Kidney (tissue), 14 donors: Measurements from ENCODE around the gene COA5. TPM values are rescaled to one million over a fixed set of nuclear protein-coding genes. Genes with fewer than 3 reads are reported as not detected.

Source experiments
- DNase-seq, 5 donors: peaks; one replicate each; pipeline ENCODE4 v3.0.0-alpha.2; 2013 to 2020
- FAIRE-seq: peaks from 2 replicates; lab custom pipeline; 2012; peaks lifted over from hg19 to GRCh38; lab: Jason Lieb, UNC
- H3K27ac ChIP-seq, 2 donors: one replicate each; pipeline ENCODE4 v1.7.0; 2013; ENCODE audit warnings: low read depth in 2 of 2, low read length in 2 of 2, inconsistent platforms in 1 of 2
- H3K27me3 ChIP-seq: one replicate; pipeline ENCODE4 v1.7.1; 2013; ENCODE audit warnings: low read length, inconsistent platforms; ENCODE audit not compliant: control insufficient read depth, insufficient read depth
- H3K36me3 ChIP-seq, 3 donors: one replicate each; pipeline versions ENCODE4 v1.7.0 to v1.7.1; 2013; ENCODE audit warnings: low read length in 3 of 3, control low read depth in 1 of 3, inconsistent platforms in 1 of 3; ENCODE audit not compliant: insufficient read depth in 3 of 3, control insufficient read depth in 2 of 3
- H3K4me1 ChIP-seq, 3 donors: one replicate each; pipeline versions ENCODE4 v1.7.0 to v1.7.1; 2013; ENCODE audit warnings: low read length in 3 of 3, inconsistent platforms in 1 of 3, low read depth in 1 of 3; ENCODE audit not compliant: control insufficient read depth in 2 of 3, insufficient read depth in 2 of 3
- H3K4me3 ChIP-seq, 3 donors: one replicate each; pipeline versions ENCODE4 v1.7.0 to v1.8.1; 2013; ENCODE audit warnings: low read length in 3 of 3, control low read depth in 1 of 3, inconsistent platforms in 1 of 3
- H3K9ac ChIP-seq, 3 donors: one replicate each; pipeline versions ENCODE4 v1.7.0 to v1.7.1; 2013; ENCODE audit warnings: low read length in 3 of 3, control low read depth in 1 of 3, inconsistent platforms in 1 of 3
- H3K9me3 ChIP-seq, 3 donors: one replicate each; pipeline versions ENCODE4 v1.7.0 to v1.7.1; 2013; ENCODE audit warnings: low read length in 3 of 3, control low read depth in 1 of 3, inconsistent platforms in 1 of 3; ENCODE audit not compliant: control insufficient read depth in 2 of 3, insufficient read depth in 1 of 3
- CTCF ChIP-seq: IDR thresholded peaks from 3 replicates; pipeline ENCODE4 v1.5.1; 2012; ENCODE audit warnings: mild to moderate bottlenecking, moderate library complexity, borderline replicate concordance; ENCODE audit not compliant: insufficient read depth; ENCODE audit errors: extremely low read depth
- intact Hi-C: fragments of 100-400 bp; cut with DNase I; formaldehyde crosslinking; loops from one replicate; pipeline ENCODE4 v1.11.1; 2022
- polyA plus RNA-seq: library from polyadenylated mRNA; stranded (reverse); fragments of 350-450 nt; fragmentation: Illumina TruSeq; extraction: RNeasy Lipid Tissue Mini Kit (QIAGEN cat#74804); gene quantifications from one replicate; pipeline ENCODE4 v1.2.3, GENCODE V29; 2014; ENCODE audit warnings: low read depth, low replicate concordance; ENCODE audit not compliant: insufficient read depth
- total RNA-seq: library from RNA; stranded (reverse); fragmentation: NEBNext Ultra II Directional; extraction: Animal tissue kit (Norgen Biotek cat#: 25700); gene quantifications from one replicate; pipeline ENCODE4 v1.2.1, GENCODE V29; 2021
- donor health status: control.
- donor health status: control.
- donor health status: control.
- donor health status: control.
- donor health status: control.
- donor health status: DM: yes; HTN: yes; CAD: no.
- donor health status: Normal renal cell carcinoma (clear cell type).

The COA5 gene
- total and polyA plus RNA-seq, 2 donors from 2014 or later: 38.0 to 85.8 TPM

GRCh38 chr2:98578231-98578630, 30.1 kb downstream of the COA5 start:
- DNase-seq (no peak), FAIRE-seq (no peak)
- Histone ChIP-seq H3K36me3 (peaks cover 3 to 10% (median 5%) of the 10 kb centered on the region in 3 donors), H3K27me3 (no peaks in the 10 kb centered on the region), H3K4me1 (no peaks in the 10 kb centered on the region), H3K27ac (no peak overlapping the region), H3K9ac (no peak overlapping the region), H3K4me3 (no peak overlapping the region), H3K9me3 (no peaks in the 10 kb centered on the region)
- intact Hi-C loops: no loop called here
- no peak for TF ChIP-seq CTCF

DNA sequence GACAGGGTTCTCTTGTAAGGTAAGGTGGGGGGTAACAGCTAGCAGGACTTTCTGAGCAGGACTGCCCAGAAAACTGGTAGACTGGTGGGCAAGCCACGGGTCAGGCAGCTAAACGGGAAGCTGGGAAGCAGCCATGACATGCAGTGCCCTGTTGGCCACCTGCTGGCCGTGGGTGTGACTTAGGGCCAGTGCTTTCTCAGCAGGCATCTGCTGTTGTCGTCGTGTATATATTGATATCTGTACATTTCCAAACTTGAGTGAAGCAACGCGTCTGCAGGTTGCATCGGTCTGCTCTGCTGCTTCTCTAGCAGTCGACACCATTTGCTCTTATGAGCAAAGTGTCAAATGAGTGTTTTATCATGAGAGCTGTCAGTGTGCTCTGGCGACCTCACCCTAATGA, 31.0 kb downstream of the COA5 start:
- Histone ChIP-seq H3K9me3 (no peaks in the 10 kb centered on the region), H3K4me1 (no peaks in the 10 kb centered on the region), H3K27ac (no peak overlapping the region), H3K27me3 (no peaks in the 10 kb centered on the region), H3K9ac (no peak overlapping the region), H3K36me3 (peaks cover 0 to 5% (median 4%) of the 10 kb centered on the region in 3 donors), H3K4me3 (no peak overlapping the region)
- DNase-seq (no peak), FAIRE-seq (no peak)
- no peak for TF ChIP-seq CTCF
- intact Hi-C loops: no loop called here

DNA sequence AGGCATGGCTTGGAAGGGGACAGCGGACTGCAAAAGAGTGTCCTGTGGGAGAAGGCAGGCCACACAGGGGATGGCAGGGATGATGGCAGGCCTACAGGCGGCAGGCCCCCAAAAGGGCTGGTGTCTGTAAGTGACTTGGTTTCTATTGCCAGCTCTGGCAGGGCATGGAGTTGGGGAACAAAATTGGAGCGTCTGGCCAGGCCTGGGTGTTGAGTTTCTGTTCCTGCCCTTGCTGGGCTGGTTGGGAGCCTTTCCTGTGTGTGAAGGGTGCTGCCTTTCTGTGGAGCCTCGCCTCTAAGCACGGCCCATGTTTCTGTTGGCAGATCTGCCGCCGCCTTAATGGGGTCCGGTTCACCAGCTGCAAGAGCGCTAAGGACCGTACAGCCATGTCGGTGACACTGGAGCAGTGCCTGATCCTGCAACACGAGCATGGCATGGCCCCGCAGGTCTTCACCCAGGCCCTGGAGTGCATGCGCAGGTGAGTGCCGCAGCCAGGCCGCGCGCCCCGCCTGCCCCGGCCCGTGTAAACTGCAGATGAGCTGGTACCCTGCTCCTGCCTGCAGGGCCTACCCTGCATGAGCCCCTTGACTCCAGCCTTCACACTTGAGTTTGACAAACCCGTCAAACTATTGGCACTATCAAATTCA, 31.5 kb downstream of the COA5 start:
- peaks cover 0 to 5% (median 0%) of the 10 kb centered on the region in 3 donors for H3K36me3 ChIP-seq
- FAIRE-seq (no peak), DNase-seq (no peak)
- no peak for TF ChIP-seq CTCF
- H3K4me1 ChIP-seq: no peaks in the 10 kb centered on the region
- intact Hi-C loops: no loop called here
- H3K4me3 ChIP-seq: no peak overlapping the region
- no peak overlapping the region for H3K9ac ChIP-seq
- H3K9me3 ChIP-seq: no peaks in the 10 kb centered on the region
- no peak overlapping the region for H3K27ac ChIP-seq
- H3K27me3 ChIP-seq: no peaks in the 10 kb centered on the region

DNA sequence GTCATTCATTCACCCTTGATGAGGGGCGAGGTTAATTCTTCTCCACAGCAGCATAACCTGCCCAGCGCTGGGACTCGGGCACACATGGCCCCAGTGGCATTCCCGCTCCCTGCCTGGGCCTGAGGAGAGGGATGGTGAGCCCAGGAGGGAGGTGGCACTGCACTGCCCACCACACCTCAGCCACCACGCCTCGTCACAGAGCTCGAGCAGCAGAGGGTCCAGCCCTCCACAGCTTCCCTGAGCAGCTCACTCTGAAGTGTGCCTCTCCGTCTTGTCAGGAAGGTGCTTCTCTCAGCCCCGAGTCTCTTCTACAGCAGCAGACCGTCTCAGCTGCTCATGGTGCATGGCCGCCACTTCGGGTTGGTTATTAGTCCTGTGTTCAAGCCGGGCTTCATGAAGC, 34.9 kb downstream of the COA5 start:
- Histone ChIP-seq H3K9ac (no peak overlapping the region), H3K4me3 (no peak overlapping the region), H3K27ac (no peak overlapping the region), H3K4me1 (no peaks in the 10 kb centered on the region), H3K36me3 (peaks cover 0 to 13% (median 8%) of the 10 kb centered on the region in 3 donors), H3K27me3 (no peaks in the 10 kb centered on the region), H3K9me3 (no peaks in the 10 kb centered on the region)
- TF ChIP-seq CTCF: no peak
- DNase-seq (no peak), FAIRE-seq (no peak)
- intact Hi-C loops: no loop called here
